GM19324 (cell line): ENCODE measurements around the gene UCK1.
"Not testable (repeated sequence)": the region's sequence is repeated elsewhere in the genome, so short reads cannot be mapped to it uniquely, and the experiment has no call there.

Experiments
- ATAC-seq: cut with Tn5 transposase; IDR thresholded peaks from one replicate; pipeline ENCODE4 v1.9.1; 2021; ENCODE audit warnings: mild to moderate bottlenecking, moderate library complexity; ENCODE audit not compliant: unreplicated experiment, low FRiP score

UCK1 gene

GRCh38 chr9:131554843-131555351, 23.8 kb upstream of the UCK1 start:
- no peak for ATAC-seq

- no peak for ATAC-seq
Measured at GRCh38 chr9:131554087-131554842, 23.2 kb upstream of the UCK1 start.

GRCh38 chr9:131552030-131552429, 21.0 kb upstream of the UCK1 start:
- no peak for ATAC-seq

GRCh38 chr9:131550465-131550864, 19.4 kb upstream of the UCK1 start:
- ATAC-seq = not testable (repeated sequence)

- ATAC-seq = not testable (repeated sequence)
Measured at GRCh38 chr9:131549186-131549585, 18.1 kb upstream of the UCK1 start.

- ATAC-seq = no peak
Measured at GRCh38 chr9:131546336-131547084, 15.4 kb upstream of the UCK1 start.

GRCh38 chr9:131545786-131546335, 14.8 kb upstream of the UCK1 start:
- no peak for ATAC-seq

GRCh38 chr9:131545003-131545785, 14.1 kb upstream of the UCK1 start, which contains the start of gene PRRT1B:
Gene PRRT1B (plus strand): TSS chr9:131545523. CDS start chr9:131545616, 93 bp downstream.
- no peak for ATAC-seq

- no peak for ATAC-seq
Measured at GRCh38 chr9:131543141-131543540, 12.1 kb upstream of the UCK1 start.

GRCh38 chr9:131539223-131539923, 8.3 kb upstream of the UCK1 start:
- no peak for ATAC-seq

- no peak for ATAC-seq
Measured at GRCh38 chr9:131537946-131538345, 6.9 kb upstream of the UCK1 start.

GRCh38 chr9:131534721-131535237, 3.7 kb upstream of the UCK1 start:
- no peak for ATAC-seq

GRCh38 chr9:131530546-131530919, 530 bp downstream of the UCK1 start:
- peak; percentile 8 for ATAC-seq

GRCh38 chr9:131529597-131530545, 1.2 kb downstream of the UCK1 start:
- ATAC-seq = no peak

- no peak for ATAC-seq
Measured at GRCh38 chr9:131528886-131529505, 2.1 kb downstream of the UCK1 start.

GRCh38 chr9:131528186-131528585, 2.9 kb downstream of the UCK1 start:
- no peak for ATAC-seq

- no peak for ATAC-seq
Measured at GRCh38 chr9:131525643-131526565, 5.2 kb downstream of the UCK1 start.
